H1 (cell line): ENCODE data around the gene PRKAB2. TPM values are rescaled to one million over a fixed set of nuclear protein-coding genes. Genes with fewer than 3 reads are reported as not detected.

Source experiments
- CTCF ChIA-PET: fragments of 300-600 bp; sonication (Branson Sonifier 250); formaldehyde crosslinking; loops from one replicate; lab custom pipeline; 2021; ENCODE audit not compliant: partially characterized antibody; lab: Charles Lee
- POLR2A ChIA-PET: fragments of 300-600 bp; sonication (Branson Sonifier 250); formaldehyde crosslinking; loops from one replicate; lab custom pipeline; 2021; ENCODE audit warnings: inconsistent platforms; ENCODE audit not compliant: partially characterized antibody; lab: Charles Lee
- DNase-seq, 2 experiments: peaks; one replicate each; pipeline versions ENCODE4 v3.0.0 to v3.0.0-alpha.2; 2010 to 2022; ENCODE audit warnings: low spot score in 2 of 2, low read depth in 1 of 2, mixed read lengths in 1 of 2
- FAIRE-seq: peaks from 2 replicates; lab custom pipeline; 2011; peaks lifted over from hg19 to GRCh38; lab: Jason Lieb, UNC
- H2AFZ ChIP-seq: 2 replicates; pipeline ENCODE4 v1.8.1; 2012; ENCODE audit warnings: low read length, inconsistent platforms
- H2AK5ac ChIP-seq: 2 replicates; pipeline ENCODE4 v1.6.1; 2013; ENCODE audit warnings: low read depth, low read length
- H2BK120ac ChIP-seq: replicated peaks from 2 replicates; pipeline ENCODE3; 2013; ENCODE audit warnings: low read depth, low read length, inconsistent platforms
- H2BK12ac ChIP-seq: 2 replicates; pipeline ENCODE4 v1.6.1; 2013; ENCODE audit warnings: low read depth, low read length
- H2BK15ac ChIP-seq: 2 replicates; pipeline ENCODE4 v1.6.1; 2013; ENCODE audit warnings: low read length
- H2BK20ac ChIP-seq: 2 replicates; pipeline ENCODE4 v1.6.1; 2013; ENCODE audit warnings: low read length
- H2BK5ac ChIP-seq: 2 replicates; pipeline ENCODE4 v1.6.1; 2013; ENCODE audit warnings: low read depth, low read length
- H3K14ac ChIP-seq: 2 replicates; pipeline ENCODE4 v1.6.1; 2013; ENCODE audit warnings: inconsistent platforms; ENCODE audit not compliant: insufficient read length
- H3K18ac ChIP-seq: 2 replicates; pipeline ENCODE4 v1.6.1; 2013; ENCODE audit warnings: low read length; ENCODE audit errors: extremely low read depth
- H3K23ac ChIP-seq: 2 replicates; pipeline ENCODE4 v1.6.1; 2013; ENCODE audit warnings: inconsistent platforms; ENCODE audit not compliant: insufficient read length
- H3K23me2 ChIP-seq: 2 replicates; pipeline ENCODE4 v1.6.1; 2013; ENCODE audit warnings: low read depth, low read length
- H3K27ac ChIP-seq: 2 replicates; pipeline ENCODE4 v1.6.1; 2011; ENCODE audit warnings: low read depth, low read length, inconsistent platforms
- H3K27me3 ChIP-seq, 4 experiments: replicated peaks in 1 of 4; 1 replicate in 1 of 4; 2 replicates in 3 of 4; pipeline versions ENCODE4 v1.6.1 to v1.8.1; 2011 to 2013; ENCODE audit warnings: low read length in 3 of 4, mild to moderate bottlenecking in 3 of 4, inconsistent platforms in 2 of 4, mixed read lengths in 2 of 4, moderate library complexity in 1 of 4; ENCODE audit not compliant: control insufficient read depth in 3 of 4, insufficient read depth in 3 of 4; ENCODE audit errors: extremely low read depth in 1 of 4
- H3K36me3 ChIP-seq, 4 experiments: 2 replicates each; pipeline versions ENCODE4 v1.6.1 to v1.8.1; 2011 to 2013; ENCODE audit warnings: mild to moderate bottlenecking in 4 of 4, low read length in 3 of 4, moderate library complexity in 2 of 4, control low read depth in 1 of 4, inconsistent platforms in 1 of 4; ENCODE audit not compliant: insufficient read depth in 4 of 4, control insufficient read depth in 2 of 4
- H3K4ac ChIP-seq: replicated peaks from 2 replicates; pipeline ENCODE3; 2013; ENCODE audit warnings: low read length, low read depth, mixed read lengths, inconsistent platforms; ENCODE audit not compliant: insufficient read length
- H3K4me1 ChIP-seq, 4 experiments: replicated peaks in 1 of 4; 1 replicate in 1 of 4; 2 replicates in 3 of 4; pipeline versions ENCODE4 v1.6.1 to v1.8.1; 2011 to 2013; ENCODE audit warnings: low read length in 3 of 4, inconsistent platforms in 2 of 4, mixed read lengths in 1 of 4; ENCODE audit not compliant: insufficient read depth in 4 of 4, control insufficient read depth in 3 of 4
- H3K4me2 ChIP-seq, 2 experiments: 2 replicates each; pipeline versions ENCODE4 v1.6.1 to v1.8.1; 2011 to 2013; ENCODE audit warnings: low read depth in 2 of 2, low read length in 2 of 2, control low read depth in 1 of 2, inconsistent platforms in 1 of 2, mild to moderate bottlenecking in 1 of 2; ENCODE audit not compliant: insufficient read depth in 1 of 2
- H3K4me3 ChIP-seq, 4 experiments: fragments of 200-600, 300-600 bp in 1 of 4; sonication (generic), shearing (Covaris generic), sonication (Bioruptor Twin) in 1 of 4; 2 replicates each; pipeline versions ENCODE4 v1.5.1 to v1.8.1; 2011 to 2016; ENCODE audit warnings: low read length in 4 of 4, low read depth in 3 of 4, control low read depth in 2 of 4, inconsistent platforms in 2 of 4, mild to moderate bottlenecking in 2 of 4, mixed read lengths in 1 of 4, moderate library complexity in 1 of 4; ENCODE audit not compliant: insufficient read depth in 2 of 4; ENCODE audit errors: extremely low read depth in 1 of 4
- H3K56ac ChIP-seq: replicated peaks from 2 replicates; pipeline ENCODE3; 2013; ENCODE audit warnings: low read depth, mild to moderate bottlenecking, mixed read lengths, low read length, inconsistent platforms; ENCODE audit not compliant: insufficient read length
- H3K79me1 ChIP-seq: 2 replicates; pipeline ENCODE4 v1.6.1; 2013; ENCODE audit warnings: low read depth, low read length, control low read depth
- H3K79me2 ChIP-seq, 2 experiments: 2 replicates each; pipeline versions ENCODE4 v1.6.1 to v1.8.1; 2012 to 2013; ENCODE audit warnings: low read length in 2 of 2, mild to moderate bottlenecking in 2 of 2, inconsistent platforms in 1 of 2; ENCODE audit not compliant: insufficient read depth in 2 of 2, control insufficient read depth in 1 of 2
- H3K9ac ChIP-seq, 4 experiments: replicated peaks in 1 of 4; 1 replicate in 1 of 4; 2 replicates in 3 of 4; pipeline versions ENCODE4 v1.6.1 to v1.8.1; 2011 to 2013; ENCODE audit warnings: low read depth in 3 of 4, low read length in 3 of 4, control low read depth in 2 of 4, mild to moderate bottlenecking in 2 of 4, moderate library complexity in 2 of 4, inconsistent platforms in 1 of 4; ENCODE audit errors: extremely low read depth in 1 of 4
- H3K9me3 ChIP-seq, 2 experiments: 2 replicates each; pipeline versions ENCODE4 v1.6.1 to v1.8.1; 2012 to 2013; ENCODE audit warnings: mild to moderate bottlenecking in 2 of 2, moderate library complexity in 2 of 2, control low read depth in 1 of 2, inconsistent platforms in 1 of 2, low read depth in 1 of 2, low read length in 1 of 2, mixed read lengths in 1 of 2; ENCODE audit not compliant: insufficient read depth in 2 of 2
- H4K20me1 ChIP-seq, 2 experiments: replicated peaks in 1 of 2; 2 replicates each; pipeline versions ENCODE3 to v1.8.1; 2011 to 2013; ENCODE audit warnings: inconsistent platforms in 2 of 2, low read length in 2 of 2, mild to moderate bottlenecking in 1 of 2; ENCODE audit not compliant: insufficient read depth in 2 of 2, control insufficient read depth in 1 of 2
- H4K5ac ChIP-seq: 2 replicates; pipeline ENCODE4 v1.6.1; 2013; ENCODE audit warnings: low read length, low read depth, mixed read lengths, inconsistent platforms; ENCODE audit not compliant: insufficient read length
- H4K8ac ChIP-seq: 2 replicates; pipeline ENCODE4 v1.8.0; 2013; ENCODE audit warnings: mild to moderate bottlenecking, moderate library complexity, low read length, inconsistent platforms; ENCODE audit not compliant: insufficient read depth; ENCODE audit errors: extremely low read depth
- H4K91ac ChIP-seq: replicated peaks from 2 replicates; pipeline ENCODE3; 2013; ENCODE audit warnings: low read length, mixed read lengths, inconsistent platforms; ENCODE audit not compliant: insufficient read length
- CHD2 ChIP-seq: IDR thresholded peaks from 2 replicates; pipeline ENCODE4 v1.6.1; 2012; ENCODE audit warnings: low read length, improper control_type of control experiment
- CTBP2 ChIP-seq: IDR thresholded peaks from 2 replicates; pipeline ENCODE4 v1.7.0; 2011; ENCODE audit warnings: borderline replicate concordance, mild to moderate bottlenecking, moderate library complexity, mixed read lengths, low read length; ENCODE audit not compliant: insufficient read depth, insufficient read length
- WGBS, 2 experiments: shearing (Covaris generic) in 1 of 2; methylation state at CpG; one replicate each; pipeline versions ENCODE4 v1.1.6 to v1.1.7; 2013 to 2015; ENCODE audit warnings: low lambda C conversion rate in 2 of 2, mixed read lengths in 2 of 2, inconsistent platforms in 1 of 2, low coverage in 1 of 2, missing lambda C conversion rate in 1 of 2; ENCODE audit not compliant: insufficient replicate concordance in 2 of 2, insufficient coverage in 1 of 2, insufficient read length in 1 of 2; ENCODE audit errors: extremely low coverage in 1 of 2, missing lambda C conversion rate in 1 of 2; 5-methylcytosine and 5-hydroxymethylcytosine counted together
- polyA plus RNA-seq, 7 experiments: library from polyadenylated mRNA; depleted of rRNA in 3 of 7; stranded (reverse) in 5 of 7; unstranded in 2 of 7; fragments of >200 nt in 5 of 7; fragments of 200-250 nt in 2 of 7; gene quantifications; 1 replicate in 5 of 7; 2 replicates in 1 of 7; 4 replicates in 1 of 7; pipeline versions ENCODE4 v1.2.1 to v1.2.3, GENCODE V29; 2011 to 2013; ENCODE audit warnings: missing spikeins in 2 of 7, mixed read lengths in 2 of 7
- total RNA-seq: library from RNA; stranded (reverse); fragmentation: NEBNext Ultra II Directional; extraction: Animal tissue kit (Norgen Biotek cat#: 25700); gene quantifications from 2 replicates; pipeline ENCODE4 v1.2.1, GENCODE V29; 2021

Gene PRKAB2
- total and polyA plus RNA-seq, 2 of the 8 experiments (the other 6 are each of a cell fraction or from before 2014, with no cell fraction given): 15.0 to 18.9 TPM

DNA sequence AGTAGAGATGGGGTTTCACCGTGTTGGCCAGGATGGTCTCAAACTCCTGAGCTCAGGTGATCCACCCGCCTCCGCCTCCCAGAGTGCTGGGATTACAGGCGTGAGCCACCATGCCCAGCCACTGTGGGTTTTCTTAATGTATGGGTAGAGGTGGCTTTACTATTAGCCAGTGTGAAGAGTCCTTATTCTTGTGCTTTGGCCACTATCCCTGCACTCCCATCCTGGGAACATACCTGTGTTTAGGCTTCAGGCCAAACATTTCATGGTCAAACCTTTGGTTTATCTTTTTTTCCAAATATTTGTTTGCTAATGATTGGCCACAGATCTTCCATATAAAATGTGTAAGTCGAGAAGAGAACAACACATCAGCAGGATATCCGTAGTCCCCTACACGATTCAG, 36.3 kb upstream of the PRKAB2 start:
- no peak overlapping the region for H2BK12ac ChIP-seq
- no peak overlapping the region for H4K8ac ChIP-seq
- H3K4me3 ChIP-seq: no peak overlapping the region
- H4K20me1 ChIP-seq: no peaks in the 10 kb centered on the region
- no peak overlapping the region for H2AFZ ChIP-seq
- no peaks in the 10 kb centered on the region for H3K9me3 ChIP-seq
- H3K4me2 ChIP-seq: no peak overlapping the region
- H2AK5ac ChIP-seq: no peak overlapping the region
- TF ChIP-seq CTBP2 (no peak), CHD2 (no peak)
- no peak overlapping the region for H3K14ac ChIP-seq
- no peaks in the 10 kb centered on the region for H3K27me3 ChIP-seq
- H3K4ac ChIP-seq: no peak overlapping the region
- H2BK15ac ChIP-seq: no peak overlapping the region
- no peaks in the 10 kb centered on the region for H3K36me3 ChIP-seq
- H3K4me1 ChIP-seq: no peaks in the 10 kb centered on the region
- WGBS, 2 experiments: 94% methylated on average over 7 of the region's 7 CpGs; no CpG with 5 or more reads in 1 of the 2 experiments
- H3K79me1 ChIP-seq: no peaks in the 10 kb centered on the region
- H4K91ac ChIP-seq: no peak overlapping the region
- H3K9ac ChIP-seq: no peak overlapping the region
- DNase-seq (no peak), FAIRE-seq (no peak)
- no peak overlapping the region for H3K27ac ChIP-seq
- no peak overlapping the region for H2BK5ac ChIP-seq
- POLR2A ChIA-PET: no interaction called here
- no peak overlapping the region for H3K56ac ChIP-seq
- no peak overlapping the region for H3K18ac ChIP-seq
- CTCF ChIA-PET: no interaction called here
- H2BK120ac ChIP-seq: no peak overlapping the region
- no peak overlapping the region for H4K5ac ChIP-seq
- no peak overlapping the region for H2BK20ac ChIP-seq
- H3K23me2 ChIP-seq: no peaks in the 10 kb centered on the region
- no peak overlapping the region for H3K23ac ChIP-seq
- no peaks in the 10 kb centered on the region for H3K79me2 ChIP-seq
